Osteoblast (primary cell): ENCODE data around the gene PLK1. TPM values are rescaled to one million over a fixed set of nuclear protein-coding genes. Genes with fewer than 3 reads are reported as not detected.

Experiments used
- DNase-seq: peaks from one replicate; pipeline ENCODE4 v3.0.0; 2011; ENCODE audit warnings: low spot score, mixed read lengths; ENCODE audit not compliant: insufficient read length; ENCODE audit errors: missing footprints
- H2AFZ ChIP-seq: 2 replicates; pipeline ENCODE4 v1.6.0; 2011; ENCODE audit warnings: mild to moderate bottlenecking, low read length
- H3K27ac ChIP-seq: 2 replicates; pipeline ENCODE4 v1.5.1; 2011; ENCODE audit warnings: mild to moderate bottlenecking, low read depth, low read length, moderate library complexity
- H3K27me3 ChIP-seq: 2 replicates; pipeline ENCODE4 v1.6.0; 2012; ENCODE audit warnings: mild to moderate bottlenecking, control low read depth, inconsistent platforms, low read length, moderate library complexity; ENCODE audit not compliant: insufficient read depth
- H3K36me3 ChIP-seq: 2 replicates; pipeline ENCODE4 v1.5.1; 2011; ENCODE audit warnings: mild to moderate bottlenecking, low read length, control low read depth, moderate library complexity; ENCODE audit not compliant: insufficient read depth
- H3K4me1 ChIP-seq: 2 replicates; pipeline ENCODE4 v1.5.1; 2011; ENCODE audit warnings: mild to moderate bottlenecking, low read length, control low read depth, moderate library complexity; ENCODE audit not compliant: insufficient read depth
- H3K4me2 ChIP-seq: 2 replicates; pipeline ENCODE4 v1.6.0; 2011; ENCODE audit warnings: mild to moderate bottlenecking, low read length; ENCODE audit not compliant: insufficient read depth
- H3K4me3 ChIP-seq: fragments of 200-600 bp; sonication (generic); 3 replicates; pipeline ENCODE4 v1.5.1; 2012; ENCODE audit warnings: mild to moderate bottlenecking, low read length, inconsistent platforms; ENCODE audit not compliant: insufficient read depth
- H3K79me2 ChIP-seq: 2 replicates; pipeline ENCODE4 v1.6.0; 2012; ENCODE audit warnings: mild to moderate bottlenecking, low read length, control low read depth, inconsistent platforms; ENCODE audit not compliant: insufficient read depth
- H3K9me3 ChIP-seq: 2 replicates; pipeline ENCODE4 v1.5.1; 2011; ENCODE audit warnings: low read depth, low read length, control low read depth
- H4K20me1 ChIP-seq: 2 replicates; pipeline ENCODE4 v1.6.0; 2012; ENCODE audit warnings: mild to moderate bottlenecking, low read length, control low read depth; ENCODE audit not compliant: insufficient read depth
- CTCF ChIP-seq: IDR thresholded peaks from 2 replicates; pipeline ENCODE4 v1.5.1; 2011; ENCODE audit warnings: mild to moderate bottlenecking, low read depth, low read length, moderate library complexity; ENCODE audit errors: extremely low read depth
- total RNA-seq: library from RNA; depleted of rRNA; stranded (reverse); fragments of >200 nt; gene quantifications from 2 replicates; pipeline ENCODE4 v1.2.3, GENCODE V29; 2012

Gene PLK1
- total RNA-seq, 1 donor: 2.2 TPM

GRCh38 chr16:23650674-23651416, 27.8 kb upstream of the PLK1 start:
- TF ChIP-seq CTCF: no peak
- Histone ChIP-seq H3K4me1 (no peaks in the 10 kb centered on the region), H3K27ac (no peak overlapping the region), H2AFZ (no peak overlapping the region), H4K20me1 (peaks cover 40% of the 10 kb centered on the region), H3K9me3 (no peaks in the 10 kb centered on the region), H3K27me3 (no peaks in the 10 kb centered on the region), H3K36me3 (peaks cover 40% of the 10 kb centered on the region), H3K79me2 (peaks cover 95% of the 10 kb centered on the region), H3K4me2 (no peak overlapping the region), H3K4me3 (no peak overlapping the region)
- DNase-seq: no peak

GRCh38 chr16:23651943-23652468, 26.7 kb upstream of the PLK1 start:
- Histone ChIP-seq H3K4me3 (no peak overlapping the region), H3K36me3 (peaks cover 40% of the 10 kb centered on the region)
- TF ChIP-seq CTCF: no peak

GRCh38 chr16:23663918-23664317, 14.8 kb upstream of the PLK1 start:
- H3K27me3 ChIP-seq: no peaks in the 10 kb centered on the region
- H3K4me2 ChIP-seq: no peak overlapping the region
- H3K36me3 ChIP-seq: peaks cover 94% of the 10 kb centered on the region
- no peak overlapping the region for H3K27ac ChIP-seq
- DNase-seq: no peak
- no peak overlapping the region for H3K4me3 ChIP-seq
- peaks cover 13% of the 10 kb centered on the region for H3K79me2 ChIP-seq
- TF ChIP-seq CTCF: no peak
- H4K20me1 ChIP-seq: peaks cover 11% of the 10 kb centered on the region
- H3K9me3 ChIP-seq: no peaks in the 10 kb centered on the region
- no peak overlapping the region for H2AFZ ChIP-seq
- H3K4me1 ChIP-seq: no peaks in the 10 kb centered on the region

More at GRCh38 chr16:23651943-23652468, 26.7 kb upstream of the PLK1 start:
- no peak overlapping the region for H3K27ac ChIP-seq
- DNase-seq: no peak
- H3K4me1 ChIP-seq: no peaks in the 10 kb centered on the region
- H2AFZ ChIP-seq: no peak overlapping the region
- H3K79me2 ChIP-seq: peaks cover 90% of the 10 kb centered on the region
- H4K20me1 ChIP-seq: peaks cover 40% of the 10 kb centered on the region
- no peak overlapping the region for H3K4me2 ChIP-seq
- H3K27me3 ChIP-seq: no peaks in the 10 kb centered on the region
- no peaks in the 10 kb centered on the region for H3K9me3 ChIP-seq

GRCh38 chr16:23666571-23667354, 11.9 kb upstream of the PLK1 start:
- DNase-seq: no peak
- Histone ChIP-seq H4K20me1 (peaks cover 19% of the 10 kb centered on the region), H3K36me3 (peaks cover 81% of the 10 kb centered on the region), H2AFZ (no peak overlapping the region), H3K27ac (no peak overlapping the region), H3K4me3 (no peak overlapping the region), H3K9me3 (no peaks in the 10 kb centered on the region), H3K4me2 (no peak overlapping the region), H3K4me1 (peaks cover 12% of the 10 kb centered on the region), H3K79me2 (no peaks in the 10 kb centered on the region), H3K27me3 (no peaks in the 10 kb centered on the region)
- no peak for TF ChIP-seq CTCF
